Measurements from ENCODE around the gene SCYGR5.
"Not testable (repeated sequence)": the region's sequence is repeated elsewhere in the genome, so short reads cannot be mapped to it uniquely, and the experiment has no call there.

The SCYGR5 gene, protein sequence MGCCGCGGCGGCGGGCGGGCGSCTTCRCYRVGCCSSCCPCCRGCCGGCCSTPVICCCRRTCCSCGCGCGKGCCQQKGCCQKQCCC

GRCh38 chr2:227666631-227667170 is at the start of gene SCYGR5:
SCYGR5 (plus strand) TSS chr2:227666804; CDS start chr2:227666804, 0 bp downstream.
- not testable (repeated sequence) for DNase-seq

- no peak for DNase-seq
These were observed 49.0 kb upstream of the SCYGR5 start, which contains the start of gene SCYGR4 for GRCh38 chr2:227617316-227618230. SCYGR4 (plus strand) TSS chr2:227617498; CDS start chr2:227617498, 0 bp downstream.

DNA sequence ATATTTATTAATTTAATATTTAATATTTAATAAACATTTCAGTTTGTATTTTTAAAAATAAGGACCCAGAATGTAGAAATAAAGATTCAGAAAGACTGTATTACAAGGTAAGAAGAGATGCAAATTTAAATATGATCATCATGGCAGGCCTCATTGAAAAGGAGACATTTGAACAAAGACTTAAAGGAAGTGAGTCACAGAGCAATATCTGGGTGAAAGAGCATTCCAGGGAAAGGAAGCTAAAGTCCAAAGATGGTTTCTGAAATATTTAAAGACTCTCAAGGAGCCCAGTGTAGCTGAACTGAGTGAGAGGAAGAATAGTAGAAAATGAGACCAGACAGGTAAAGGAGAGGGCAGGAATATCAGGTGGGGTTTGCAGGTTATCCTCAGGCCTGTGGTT is 43.4 kb upstream of the SCYGR5 start:
- no peak for DNase-seq

- no peak for DNase-seq
These were observed 41.2 kb upstream of the SCYGR5 start for GRCh38 chr2:227625420-227625819.

- no peak for DNase-seq
These were observed 39.9 kb upstream of the SCYGR5 start for GRCh38 chr2:227626580-227627151.

DNA sequence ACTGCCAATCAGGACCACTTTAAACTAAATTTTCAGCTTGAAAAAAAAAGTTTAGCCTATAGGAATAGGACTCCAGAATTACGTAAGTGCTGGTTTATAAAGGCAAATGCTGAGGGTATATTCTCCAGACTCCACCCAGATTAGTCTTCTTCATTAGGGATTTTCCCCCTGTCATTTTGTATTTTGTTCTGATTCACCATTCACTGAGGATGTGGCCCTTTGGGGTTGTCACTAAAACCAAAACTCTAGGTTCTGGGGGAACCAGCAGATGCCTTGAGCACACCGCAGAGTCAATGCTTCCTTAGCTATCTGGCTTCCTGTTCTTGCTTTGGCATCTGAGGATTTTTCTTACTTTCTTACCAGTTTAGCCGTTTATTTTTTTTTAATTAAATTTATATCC is 38.8 kb upstream of the SCYGR5 start:
- no peak for DNase-seq

DNA sequence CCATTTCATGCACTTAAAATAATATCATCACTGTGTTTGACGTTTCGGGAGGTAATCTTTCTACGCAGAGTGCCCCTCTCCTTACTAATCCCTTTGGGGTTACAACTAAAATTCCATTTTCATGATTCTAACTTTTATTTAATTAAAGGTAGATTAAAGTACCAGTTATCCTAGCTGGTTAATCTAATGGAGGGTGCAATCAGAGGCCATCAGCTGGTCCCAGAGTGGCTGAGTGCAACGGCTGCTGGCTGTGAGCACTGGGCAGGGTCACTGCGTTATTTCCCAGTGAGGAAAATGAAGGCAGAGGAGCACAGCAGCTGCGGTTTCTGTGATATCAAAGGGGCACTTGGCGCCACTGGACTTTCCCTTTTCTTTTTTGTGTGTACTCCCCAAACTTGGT is 37.2 kb upstream of the SCYGR5 start:
- no peak for DNase-seq

GRCh38 chr2:227630322-227630721 is 36.3 kb upstream of the SCYGR5 start:
- DNase-seq, result no peak

DNA sequence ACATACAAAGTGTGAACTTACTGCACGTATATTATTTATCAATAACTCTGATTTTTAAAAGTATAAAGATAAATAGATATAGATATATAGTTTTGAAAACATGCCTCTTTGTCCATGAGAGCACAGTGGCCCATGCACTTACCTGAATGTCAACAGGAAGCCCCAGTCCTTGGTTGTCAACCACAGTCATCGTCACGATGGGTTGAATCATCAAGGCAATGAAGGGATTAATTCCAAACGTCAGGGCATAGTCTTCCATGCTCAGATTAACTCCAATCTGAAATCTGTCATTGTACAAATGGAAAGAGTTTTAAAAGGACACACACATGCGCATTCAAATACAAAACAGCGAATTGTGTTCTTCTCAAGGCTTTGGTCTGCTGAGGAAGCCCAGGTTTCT is 33.8 kb upstream of the SCYGR5 start:
- DNase-seq, result no peak

- no peak for DNase-seq
These were observed 32.4 kb upstream of the SCYGR5 start for GRCh38 chr2:227634201-227634600.

GRCh38 chr2:227642656-227643055 is 23.9 kb upstream of the SCYGR5 start:
- DNase-seq, result no peak

GRCh38 chr2:227643990-227644551 is 22.5 kb upstream of the SCYGR5 start:
- DNase-seq, result no peak

GRCh38 chr2:227653419-227653818 is 13.2 kb upstream of the SCYGR5 start:
- DNase-seq, result no peak

DNA sequence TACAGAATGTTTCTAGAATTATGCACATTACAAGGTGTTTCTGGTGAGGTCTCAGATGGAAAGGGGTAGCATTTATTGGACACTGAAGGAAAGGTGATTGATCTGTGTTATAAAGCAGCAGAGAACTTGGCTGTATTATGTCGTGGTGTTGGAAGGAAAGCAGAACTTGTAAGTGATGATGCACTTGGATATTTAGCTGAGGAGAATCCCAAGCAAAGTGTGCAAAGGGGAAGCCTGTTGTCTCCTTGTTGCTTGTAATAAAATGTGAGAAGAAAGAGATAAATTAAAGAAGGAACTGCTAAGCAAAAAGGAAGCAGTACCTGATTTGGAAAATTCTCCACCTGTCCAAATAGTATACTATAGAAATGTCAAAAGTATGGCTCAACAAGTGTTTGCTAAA is 12.2 kb upstream of the SCYGR5 start:
- no peak for DNase-seq

GRCh38 chr2:227655454-227655853 is 11.2 kb upstream of the SCYGR5 start:
- DNase-seq, result no peak

- no peak for DNase-seq
These were observed 9.3 kb upstream of the SCYGR5 start for GRCh38 chr2:227657199-227657845.

DNA sequence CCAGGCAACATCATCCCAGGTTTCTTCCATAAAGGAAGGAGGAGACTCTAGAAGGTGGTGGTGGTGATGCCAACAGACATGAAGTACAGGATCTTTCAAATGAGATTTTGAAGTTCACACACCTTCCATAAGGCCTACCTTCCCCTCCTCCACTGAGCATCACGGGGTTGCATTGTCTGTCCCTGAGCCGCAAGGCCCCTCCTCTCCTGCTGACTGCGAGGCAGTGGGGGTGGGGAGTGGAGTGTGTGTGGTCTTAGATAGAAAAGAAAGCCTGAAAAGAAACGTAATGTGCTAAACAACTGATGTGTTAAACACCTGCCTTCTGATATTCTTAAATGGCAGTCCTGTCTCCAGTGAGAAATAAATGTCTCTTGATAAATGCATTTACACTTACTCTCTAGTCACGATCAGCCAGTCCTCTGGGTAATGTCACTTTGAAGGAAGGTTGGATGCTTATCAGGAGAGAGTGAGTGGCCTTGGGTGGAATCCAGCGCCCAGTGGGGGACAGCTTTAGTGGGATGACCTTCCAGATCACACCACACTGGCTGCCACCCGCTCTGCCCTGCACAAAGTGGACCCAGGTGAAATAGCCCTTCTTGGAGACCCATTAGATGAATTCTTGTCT is 5.5 kb upstream of the SCYGR5 start:
- no peak for DNase-seq

DNA sequence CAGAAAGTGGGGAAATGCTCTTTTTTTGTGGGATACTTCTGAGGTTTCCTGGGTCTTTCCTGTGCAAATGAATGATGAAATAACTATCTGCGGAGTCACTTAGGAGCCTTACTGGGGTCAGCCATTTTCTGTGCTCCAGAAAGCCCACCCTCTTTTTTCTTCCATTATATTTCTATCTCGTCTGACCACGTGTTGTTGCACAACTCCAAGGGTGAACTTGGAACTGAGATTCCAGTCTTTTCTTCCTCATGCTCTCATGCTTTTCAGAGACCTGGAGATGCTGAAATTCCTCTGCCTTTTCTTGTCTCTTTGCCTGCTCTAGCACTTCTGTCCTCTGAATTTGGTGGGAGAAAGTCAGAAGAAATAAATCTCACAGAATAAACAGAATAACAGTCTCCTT is 4.8 kb upstream of the SCYGR5 start:
- DNase-seq, result no peak

DNA sequence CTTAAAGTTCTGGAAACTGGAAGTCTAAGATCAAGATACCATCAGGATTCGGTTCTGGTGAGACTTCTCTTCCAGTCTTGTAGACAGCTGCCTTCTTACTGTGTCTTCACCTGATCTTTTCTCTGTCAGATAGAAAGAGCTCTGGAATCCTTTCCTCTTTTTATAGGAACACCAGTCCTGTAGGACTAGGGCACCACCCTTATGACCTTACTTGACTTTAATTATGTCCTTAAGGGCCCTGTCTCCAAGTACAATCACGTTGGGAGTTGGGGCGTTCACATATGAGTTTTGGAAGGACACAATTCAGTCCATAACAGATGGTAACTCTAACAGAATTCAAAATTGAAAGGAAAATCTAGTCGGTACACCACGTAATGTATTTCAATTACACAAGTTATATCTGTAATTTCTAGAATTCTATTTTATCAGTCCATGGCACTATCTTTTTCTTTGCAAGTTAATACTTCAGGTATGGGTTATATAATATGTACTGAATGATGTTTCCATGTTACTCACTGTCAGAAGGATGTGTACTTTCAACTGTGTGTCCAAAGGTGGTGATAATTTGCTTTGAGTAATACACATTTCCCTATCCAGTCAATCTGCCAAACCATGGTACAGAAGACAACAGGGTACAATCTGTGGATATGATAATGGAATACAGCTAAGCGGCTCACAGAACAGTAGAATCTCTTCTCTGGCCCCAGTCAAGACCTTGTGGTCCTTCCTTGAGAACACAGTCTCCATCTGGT is 1.2 kb upstream of the SCYGR5 start:
- no peak for DNase-seq

DNA sequence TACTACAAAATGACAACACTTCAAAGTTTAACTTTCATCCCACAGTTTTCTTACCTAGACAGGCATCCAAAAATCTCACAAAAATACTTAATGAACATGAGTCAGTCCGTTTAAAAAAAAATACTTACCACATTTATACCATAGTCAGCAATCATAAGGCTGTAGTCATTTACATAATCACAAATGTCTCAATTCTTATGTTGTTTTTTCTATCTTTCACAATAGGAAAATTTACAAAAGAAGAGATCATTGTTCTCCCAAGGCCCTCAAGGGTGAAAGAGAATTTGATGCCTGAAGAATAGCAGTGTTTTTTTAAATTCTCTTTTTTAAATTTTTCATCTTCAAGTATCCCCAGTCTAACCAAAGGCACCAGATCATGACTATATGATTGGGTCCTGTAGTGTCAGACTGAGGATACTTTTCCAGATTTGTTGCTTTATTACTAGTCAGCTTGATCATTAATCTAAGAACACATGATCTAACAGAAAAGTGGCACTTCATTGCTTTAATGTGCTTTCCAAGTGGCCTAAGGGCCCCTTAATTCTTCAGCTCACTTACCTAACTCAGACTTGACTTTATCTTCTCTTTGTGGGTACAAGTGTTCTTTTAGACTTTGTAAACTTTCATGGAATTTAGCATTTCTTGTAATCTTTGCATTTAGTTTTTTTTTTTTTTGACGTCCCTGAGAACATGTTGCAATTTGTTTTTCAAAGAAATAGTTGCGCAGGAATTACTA is 4.7 kb downstream of the SCYGR5 start:
- DNase-seq, result no peak

DNA sequence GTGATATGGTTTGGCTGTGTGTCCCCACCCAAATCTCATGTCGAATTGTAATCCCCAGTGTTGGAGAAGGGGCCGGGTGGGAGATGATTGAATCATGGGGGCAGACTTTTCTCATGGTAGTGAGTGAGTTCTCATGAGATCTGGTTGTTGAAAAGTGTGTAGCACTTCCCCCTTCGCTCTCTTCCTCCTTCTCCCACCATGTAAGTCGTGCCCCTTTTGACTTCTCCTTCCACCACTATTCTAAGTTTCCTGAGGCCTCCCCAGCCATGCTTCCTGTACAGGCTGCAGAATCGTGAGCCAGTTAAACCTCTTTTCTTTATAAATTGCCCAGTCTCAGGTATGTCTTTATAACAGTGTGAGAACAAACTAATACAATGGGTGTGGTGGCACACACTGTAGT is 7.0 kb downstream of the SCYGR5 start:
- not testable (repeated sequence) for DNase-seq
